M059J (cell line): ENCODE results near the gene ADGRG4. TPM values are rescaled to one million over a fixed set of nuclear protein-coding genes. Genes with fewer than 3 reads are reported as not detected.

Experiments used
- DNase-seq: peaks from one replicate; pipeline ENCODE4 v3.0.0-alpha.2; 2012; ENCODE audit warnings: low read depth
- total RNA-seq: library from RNA; depleted of rRNA; stranded (reverse); fragments of >200 nt; shearing (Covaris generic); gene quantifications from 2 replicates; pipeline ENCODE4 v1.2.3, GENCODE V29; 2014

Gene ADGRG4
- total RNA-seq, 1 experiment from 2014 or later, result 0.02 TPM

DNA sequence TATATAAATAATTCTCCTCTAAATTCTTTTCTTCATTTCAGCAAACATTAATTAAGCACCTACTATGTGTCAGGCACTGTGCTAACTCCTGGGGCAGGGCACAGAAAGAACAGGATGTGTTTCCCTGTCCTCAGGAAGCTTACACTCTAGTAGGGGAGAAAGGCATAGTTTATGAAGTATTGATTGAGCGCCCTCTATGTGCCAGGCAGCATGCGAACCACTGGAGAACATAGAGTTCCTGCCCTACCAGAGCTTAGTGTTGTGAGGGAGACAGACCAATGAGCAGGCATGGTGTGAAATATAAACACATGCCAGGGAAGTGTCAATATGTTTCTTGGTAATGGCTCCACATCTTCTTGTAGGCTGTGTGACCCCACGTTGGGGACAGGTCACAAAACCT, 3.7 kb downstream of the ADGRG4 start:
- DNase-seq, result no peak

DNA sequence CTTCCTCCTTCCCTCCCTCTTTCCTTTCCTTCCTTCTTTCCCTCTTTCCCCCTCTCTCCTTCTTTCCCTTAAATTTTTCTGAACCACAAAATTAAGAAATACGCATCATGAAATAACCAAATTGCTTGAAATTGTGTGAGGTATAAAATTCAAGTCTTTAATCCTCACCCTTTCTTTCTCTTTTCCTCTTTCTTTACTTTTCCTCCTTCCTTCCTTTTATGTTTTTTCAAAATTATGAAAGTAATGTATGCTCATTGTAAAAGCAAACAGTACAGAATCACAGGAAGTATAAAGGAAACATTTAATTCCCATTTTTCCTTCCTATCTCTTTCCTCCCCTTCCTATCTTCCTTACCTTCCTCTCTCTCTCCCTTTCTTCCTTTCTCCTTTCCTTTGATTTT, 5.4 kb downstream of the ADGRG4 start:
- DNase-seq, result no peak

- DNase-seq, result no peak
Measured at GRCh38 chrX:136307471-136307870, 6.7 kb downstream of the ADGRG4 start.

DNA sequence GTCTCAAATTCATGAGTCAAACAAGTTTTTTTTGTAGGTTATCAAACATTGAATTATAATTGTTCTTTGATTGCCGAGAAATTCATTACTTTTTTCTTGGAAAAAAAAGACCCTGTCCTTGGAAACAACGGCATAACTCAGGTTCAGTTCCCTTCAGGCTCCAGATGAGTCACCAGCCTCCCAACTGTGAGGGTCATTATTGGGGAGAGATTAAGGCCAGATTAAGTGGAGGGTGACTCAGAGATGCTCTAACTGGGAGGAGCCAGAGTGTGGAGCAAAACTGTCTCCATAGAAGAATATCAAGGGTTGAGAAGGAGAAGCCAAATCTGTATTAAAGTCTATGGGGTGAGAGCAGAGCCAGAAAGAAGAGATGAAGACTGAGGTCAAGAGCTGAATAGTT, 9.6 kb downstream of the ADGRG4 start:
- DNase-seq, result peak; percentile 95

GRCh38 chrX:136318156-136318555, 17.4 kb downstream of the ADGRG4 start:
- DNase-seq, result no peak

DNA sequence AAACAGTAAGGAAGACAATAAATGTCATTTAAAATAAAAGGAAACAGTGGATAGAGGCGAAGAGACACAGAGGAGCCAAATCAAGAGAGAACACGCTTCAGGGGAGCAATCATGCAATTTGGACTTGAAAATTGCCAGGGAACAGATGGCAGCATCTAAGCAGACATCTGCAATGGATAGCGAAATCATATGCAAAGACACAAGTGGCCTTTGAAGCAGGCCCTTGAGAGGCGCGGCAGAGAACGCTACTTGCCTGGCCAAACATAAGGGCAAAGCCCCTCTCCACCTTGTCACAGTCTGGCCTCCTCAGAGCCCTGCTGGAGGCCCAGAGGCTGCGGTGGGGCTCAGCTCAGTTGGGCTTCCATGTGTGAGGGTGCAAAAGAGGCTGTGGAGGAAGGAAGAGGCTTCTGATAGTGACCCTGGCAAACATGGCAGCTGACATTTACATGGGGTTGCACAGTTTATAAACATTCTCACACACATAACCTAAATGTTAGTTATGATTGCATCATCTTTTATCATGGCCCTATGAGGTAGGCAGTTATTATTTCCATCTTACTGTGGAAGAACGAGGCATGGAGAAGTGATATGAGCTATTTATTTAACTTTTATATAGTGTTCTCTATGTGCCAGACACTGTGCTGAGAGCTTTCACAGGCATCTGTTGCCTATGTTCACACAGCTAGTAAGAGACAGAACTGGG, 18.3 kb downstream of the ADGRG4 start:
- DNase-seq, result no peak

GRCh38 chrX:136319600-136319999, 18.8 kb downstream of the ADGRG4 start:
- no peak for DNase-seq

GRCh38 chrX:136321532-136321931, 20.8 kb downstream of the ADGRG4 start:
- DNase-seq, result no peak

- DNase-seq, result no peak
Measured at GRCh38 chrX:136322064-136322463, 21.3 kb downstream of the ADGRG4 start.

DNA sequence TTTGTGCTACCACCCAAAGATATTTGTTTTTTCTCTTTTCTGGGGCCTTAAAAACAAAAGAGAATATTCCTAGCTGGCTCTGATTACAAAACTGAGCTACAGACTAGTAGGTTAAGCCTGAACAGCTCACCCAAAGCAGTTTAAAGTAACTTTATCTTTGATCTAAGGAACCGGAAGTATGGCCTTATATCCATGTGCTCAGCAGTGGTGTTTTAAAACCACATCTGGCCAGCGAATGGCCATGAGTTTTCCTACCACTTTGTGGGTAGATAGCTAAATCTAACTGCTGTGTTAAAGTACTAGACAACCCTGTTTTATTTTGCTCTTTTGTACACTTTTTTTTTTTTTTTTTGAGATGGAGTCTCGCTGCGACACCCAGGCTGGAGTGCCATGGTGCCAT, 24.6 kb downstream of the ADGRG4 start:
- peak; percentile 43 for DNase-seq

GRCh38 chrX:136328933-136329332, 28.2 kb downstream of the ADGRG4 start:
- DNase-seq, result no peak

GRCh38 chrX:136336623-136337022, 35.9 kb downstream of the ADGRG4 start:
- no peak for DNase-seq

- DNase-seq, result no peak
Measured at GRCh38 chrX:136339702-136340101, 38.9 kb downstream of the ADGRG4 start.

DNA sequence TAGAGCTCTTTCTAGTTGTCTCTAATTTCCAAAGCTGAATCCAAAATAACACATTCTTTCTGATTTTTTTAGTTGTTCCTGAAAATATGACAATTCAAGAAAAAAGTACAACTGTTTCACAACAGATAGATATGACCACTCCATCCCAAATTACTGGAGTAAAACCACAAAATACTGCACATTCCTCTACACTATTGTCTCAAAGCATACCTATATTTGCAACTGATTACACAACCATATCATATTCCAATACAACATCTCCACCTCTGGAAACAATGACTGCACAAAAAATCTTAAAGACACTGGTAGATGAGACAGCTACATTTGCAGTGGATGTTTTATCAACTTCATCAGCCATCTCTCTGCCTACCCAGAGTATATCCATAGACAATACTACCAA, 43.6 kb downstream of the ADGRG4 start:
- DNase-seq, result no peak

GRCh38 chrX:136346506-136346905, 45.7 kb downstream of the ADGRG4 start:
- DNase-seq, result no peak

DNA sequence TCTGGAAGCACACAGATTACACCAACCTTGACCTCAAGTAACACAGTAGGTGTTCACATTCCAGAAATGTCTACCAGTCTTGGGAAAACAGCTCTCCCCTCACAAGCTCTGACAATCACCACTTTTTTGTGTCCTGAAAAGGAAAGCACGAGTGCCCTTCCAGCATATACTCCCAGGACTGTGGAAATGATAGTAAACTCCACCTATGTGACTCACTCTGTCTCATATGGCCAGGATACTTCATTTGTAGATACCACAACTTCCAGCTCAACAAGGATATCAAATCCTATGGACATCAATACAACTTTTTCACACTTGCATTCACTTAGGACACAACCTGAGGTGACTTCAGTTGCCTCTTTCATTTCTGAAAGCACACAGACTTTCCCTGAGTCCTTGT, 46.9 kb downstream of the ADGRG4 start:
- peak; percentile 43 for DNase-seq

DNA sequence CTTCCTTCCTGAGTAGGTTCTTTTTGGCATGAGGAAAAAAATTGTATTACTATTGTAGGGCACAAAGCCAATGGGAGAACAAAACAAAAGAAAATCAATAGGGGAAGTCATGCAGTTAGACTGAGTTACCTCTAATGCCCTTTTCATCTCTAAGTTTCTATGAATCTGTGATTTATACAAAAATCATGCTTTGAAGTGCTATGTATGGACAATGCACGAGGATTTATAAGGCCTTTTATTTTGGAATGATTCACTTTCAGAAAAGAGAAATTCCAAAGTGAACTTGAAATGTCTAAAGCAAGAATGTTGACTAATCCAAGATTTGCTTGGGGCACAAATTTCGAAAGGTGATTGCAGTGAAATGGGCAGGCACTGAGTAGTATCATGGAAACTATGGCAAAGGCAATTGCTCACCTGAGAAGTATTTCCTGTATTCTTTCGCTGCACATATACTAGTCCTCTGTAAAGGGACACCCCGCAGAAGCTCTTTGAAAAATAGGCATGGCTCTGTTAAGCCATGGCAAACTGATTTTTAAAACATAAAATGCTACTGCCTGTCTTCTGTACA, 52.8 kb downstream of the ADGRG4 start:
- DNase-seq, result peak; percentile 97

- peak; percentile 62 for DNase-seq
Measured at GRCh38 chrX:136354201-136354600, 53.4 kb downstream of the ADGRG4 start.

- peak; percentile 34 for DNase-seq
Measured at GRCh38 chrX:136369377-136369776, 68.6 kb downstream of the ADGRG4 start.

DNA sequence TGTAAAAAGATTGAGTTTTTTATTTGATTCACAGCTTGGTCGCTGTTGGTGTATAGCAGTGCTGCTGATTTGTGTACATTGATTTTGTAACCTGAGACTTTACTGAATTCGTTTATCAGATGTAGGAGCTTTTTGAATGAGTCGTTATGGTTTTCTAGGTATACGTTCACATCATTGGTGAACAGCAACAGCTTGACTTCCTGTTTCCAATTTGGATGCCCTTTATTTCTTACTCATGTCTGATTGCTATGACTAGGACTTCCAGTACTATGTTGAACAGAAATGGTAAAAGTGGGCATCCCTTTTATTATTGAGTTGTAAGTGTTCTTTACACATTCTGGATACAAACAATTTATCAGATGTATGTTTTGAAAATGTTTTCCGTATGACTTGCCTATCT, 76.0 kb downstream of the ADGRG4 start:
- no peak for DNase-seq

DNA sequence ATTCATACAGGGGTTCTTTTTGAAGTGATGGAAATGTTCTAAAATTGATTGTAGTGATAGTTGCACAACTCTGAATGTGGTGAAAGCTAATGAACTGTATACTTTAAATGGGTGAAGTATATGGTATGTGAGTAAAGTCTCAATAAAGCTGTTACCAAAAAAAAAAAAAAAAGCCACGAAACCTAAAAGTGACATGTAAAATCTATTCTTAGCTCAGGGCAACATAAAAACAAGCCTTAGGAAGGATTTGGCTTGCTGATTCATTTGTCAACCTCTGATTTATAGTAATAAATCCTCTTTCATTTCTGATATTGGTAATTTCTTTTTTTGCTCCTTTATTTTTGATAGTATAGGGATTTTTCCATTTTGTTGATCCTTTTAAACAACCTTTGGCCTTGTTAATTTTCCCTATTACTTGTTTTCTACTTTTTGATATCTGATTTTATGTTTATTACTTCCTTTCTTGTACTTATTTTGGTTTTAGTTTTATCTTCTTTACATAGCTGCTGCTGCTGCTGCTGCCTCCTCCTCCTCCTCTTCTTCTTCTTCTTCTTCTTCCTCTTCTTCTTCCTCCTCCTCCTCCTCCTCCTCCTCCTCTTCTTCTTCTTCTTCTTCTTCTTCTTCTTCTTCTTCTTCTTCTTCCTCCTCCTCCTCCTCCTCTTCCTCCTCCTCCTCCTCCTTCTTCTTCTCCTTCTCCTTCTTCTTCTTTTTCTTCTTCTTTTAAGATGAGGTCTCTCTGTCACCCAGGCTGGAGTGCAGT, 79.4 kb downstream of the ADGRG4 start:
- DNase-seq, result no peak

GRCh38 chrX:136386173-136386572, 85.4 kb downstream of the ADGRG4 start:
- DNase-seq, result no peak

DNA sequence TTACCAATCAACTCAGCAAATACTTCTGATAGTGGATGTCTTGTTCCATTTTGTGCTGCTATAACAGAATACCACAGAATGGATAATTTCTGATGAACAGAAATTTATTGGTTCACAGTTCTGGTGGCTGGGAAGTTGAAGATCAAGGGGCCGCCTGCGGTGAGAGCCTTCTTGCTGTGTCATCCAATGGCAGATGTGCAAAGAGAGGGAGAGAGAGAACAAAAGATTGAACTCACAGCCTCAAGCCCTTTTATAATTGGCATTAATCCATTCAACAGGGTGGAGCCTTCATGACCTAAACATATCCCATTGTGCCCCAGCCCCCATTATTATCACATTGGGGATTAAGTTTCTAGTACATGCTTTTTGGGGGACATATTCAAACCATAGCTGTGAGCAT, 86.1 kb downstream of the ADGRG4 start:
- no peak for DNase-seq
